ENCODE data around the gene MYO1D.

The MYO1D gene

DNA sequence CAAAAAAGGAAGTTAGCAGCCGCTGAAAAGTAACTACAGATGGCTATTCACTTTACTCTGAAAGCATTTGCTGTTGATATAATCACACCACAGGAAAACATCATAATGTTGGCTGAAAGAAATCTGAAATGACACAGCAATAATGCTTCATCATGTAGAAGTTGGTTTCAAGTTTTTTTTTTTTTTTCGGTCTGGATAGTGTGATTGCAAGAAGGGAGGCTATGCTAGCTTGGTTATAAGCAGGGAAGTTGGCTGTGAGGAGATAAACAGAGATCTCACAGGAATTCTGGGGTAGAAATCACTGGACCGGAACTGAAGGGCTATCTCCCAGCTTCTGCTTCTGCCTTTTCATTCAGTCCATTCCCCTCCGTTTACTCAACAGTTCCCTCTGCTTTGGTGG, 57.9 kb downstream of the MYO1D start:
- Histone ChIP-seq H3K9ac (no peak overlapping the region), H3K4me2 (no peak overlapping the region)

GRCh38 chr17:32815460-32815859, 61.5 kb downstream of the MYO1D start:
- TF ChIP-seq CTCF (conservative IDR thresholded peaks at IDR 0.05; ENCODE audit: low read depth, low read length) = no peak
- peaks cover 3% of the 10 kb centered on the region for H3K4me1 ChIP-seq (ENCODE audit: low read depth, poor library complexity, severe bottlenecking)
- no peak overlapping the region for H3K27ac ChIP-seq
- no peaks in the 10 kb centered on the region for H4K20me1 ChIP-seq (ENCODE audit: insufficient read depth)
- H3K4me2 ChIP-seq = no peak overlapping the region
- no peaks in the 10 kb centered on the region for H3K27me3 ChIP-seq (ENCODE audit: insufficient read depth, low read depth)
- H3K9ac ChIP-seq = no peak overlapping the region
- no peaks in the 10 kb centered on the region for H3K36me3 ChIP-seq (ENCODE audit: insufficient read depth)
- H3K79me2 ChIP-seq (ENCODE audit: insufficient read depth, low read depth) = no peaks in the 10 kb centered on the region
- H3K4me3 ChIP-seq (IDR thresholded peaks at IDR 0.05; ENCODE audit: insufficient read depth, low read depth, low read length) = no peak overlapping the region
- no peak overlapping the region for H2AFZ ChIP-seq (ENCODE audit: low read depth)

More for the DNA sequence above, 57.9 kb downstream of the MYO1D start:
- Histone ChIP-seq H4K20me1 (ENCODE audit: insufficient read depth) (no peaks in the 10 kb centered on the region), H3K27ac (no peak overlapping the region), H3K27me3 (ENCODE audit: insufficient read depth, low read depth) (no peaks in the 10 kb centered on the region), H2AFZ (ENCODE audit: low read depth) (no peak overlapping the region), H3K4me3 (IDR thresholded peaks at IDR 0.05; ENCODE audit: insufficient read depth, low read depth, low read length) (no peak overlapping the region), H3K79me2 (ENCODE audit: insufficient read depth, low read depth) (no peaks in the 10 kb centered on the region), H3K4me1 (ENCODE audit: low read depth, poor library complexity, severe bottlenecking) (peaks cover 11% of the 10 kb centered on the region), H3K36me3 (ENCODE audit: insufficient read depth) (no peaks in the 10 kb centered on the region)
- TF ChIP-seq CTCF (conservative IDR thresholded peaks at IDR 0.05; ENCODE audit: low read depth, low read length) = no peak

- no peaks in the 10 kb centered on the region for H3K36me3 ChIP-seq (ENCODE audit: insufficient read depth)
- TF ChIP-seq CTCF (conservative IDR thresholded peaks at IDR 0.05; ENCODE audit: low read depth, low read length) = no peak
- H3K4me2 ChIP-seq = no peak overlapping the region
- H2AFZ ChIP-seq (ENCODE audit: low read depth) = no peak overlapping the region
- no peak overlapping the region for H3K9ac ChIP-seq
- no peaks in the 10 kb centered on the region for H3K27me3 ChIP-seq (ENCODE audit: insufficient read depth, low read depth)
- no peaks in the 10 kb centered on the region for H3K79me2 ChIP-seq (ENCODE audit: insufficient read depth, low read depth)
- no peak overlapping the region for H3K27ac ChIP-seq
- H4K20me1 ChIP-seq (ENCODE audit: insufficient read depth) = no peaks in the 10 kb centered on the region
- H3K4me1 ChIP-seq (ENCODE audit: low read depth, poor library complexity, severe bottlenecking) = peaks cover 3% of the 10 kb centered on the region
- no peak overlapping the region for H3K4me3 ChIP-seq (IDR thresholded peaks at IDR 0.05; ENCODE audit: insufficient read depth, low read depth, low read length)
Measured at GRCh38 chr17:32814836-32815235, 62.1 kb downstream of the MYO1D start.

- TF ChIP-seq CTCF (conservative IDR thresholded peaks at IDR 0.05; ENCODE audit: low read depth, low read length) = no peak
- no peaks in the 10 kb centered on the region for H4K20me1 ChIP-seq (ENCODE audit: insufficient read depth)
- H3K79me2 ChIP-seq (ENCODE audit: insufficient read depth, low read depth) = no peaks in the 10 kb centered on the region
Measured at GRCh38 chr17:32813021-32813420, 63.9 kb downstream of the MYO1D start.

More at GRCh38 chr17:32813021-32813420, 63.9 kb downstream of the MYO1D start:
- Histone ChIP-seq H3K4me1 (ENCODE audit: low read depth, poor library complexity, severe bottlenecking) (no peaks in the 10 kb centered on the region), H2AFZ (ENCODE audit: low read depth) (no peak overlapping the region), H3K27me3 (ENCODE audit: insufficient read depth, low read depth) (no peaks in the 10 kb centered on the region), H3K9ac (no peak overlapping the region), H3K36me3 (ENCODE audit: insufficient read depth) (no peaks in the 10 kb centered on the region), H3K4me2 (no peak overlapping the region), H3K4me3 (IDR thresholded peaks at IDR 0.05; ENCODE audit: insufficient read depth, low read depth, low read length) (no peak overlapping the region), H3K27ac (no peak overlapping the region)
